B cell (primary cell): ENCODE measurements around the gene SPSB1. TPM values are rescaled to one million over a fixed set of nuclear protein-coding genes. Genes with fewer than 3 reads are reported as not detected.

Source experiments
- ATAC-seq: fragments of 200-7000 bp; cut with Tn5 transposase; one replicate; pipeline ENCODE4 v1.10.0; 2021; ENCODE audit warnings: low read depth, mild to moderate bottlenecking, moderate number of reproducible peaks, moderate library complexity
- CTCF ChIA-PET: fragments of 350-600 bp; sonication (Branson Sonifier 250); formaldehyde crosslinking; loops from one replicate; lab custom pipeline; 2021; ENCODE audit warnings: antibody characterized with exemption, inconsistent platforms; lab: Charles Lee
- POLR2A ChIA-PET: fragments of 350-600 bp; sonication (Branson Sonifier 250); formaldehyde crosslinking; loops from one replicate; lab custom pipeline; 2021; ENCODE audit warnings: antibody characterized with exemption; lab: Charles Lee
- DNase-seq: peaks from one replicate; pipeline ENCODE4 v3.0.0; 2013
- H2AFZ ChIP-seq: 2 replicates; pipeline ENCODE4 v1.6.1; 2012; ENCODE audit warnings: mild to moderate bottlenecking, low read depth, low read length; ENCODE audit not compliant: insufficient read depth, poor library complexity, severe bottlenecking
- H3K27ac ChIP-seq, 2 donors: 1 replicate in 1 of 2; 2 replicates in 1 of 2; pipeline ENCODE4 v1.5.1; 2012 to 2013; ENCODE audit warnings: low read length in 2 of 2, mild to moderate bottlenecking in 2 of 2, moderate library complexity in 1 of 2
- H3K27me3 ChIP-seq, 4 experiments: fragments of 200-600 bp in 1 of 4; sonication (generic) in 1 of 4; replicated peaks in 1 of 4; 1 replicate in 2 of 4; 2 replicates in 2 of 4; pipeline versions ENCODE4 v1.6.1 to v1.7.0; 2013 to 2016; ENCODE audit warnings: low read length in 3 of 4, mild to moderate bottlenecking in 2 of 4, mixed read lengths in 1 of 4, moderate library complexity in 1 of 4; ENCODE audit not compliant: insufficient read depth in 4 of 4, control insufficient read depth in 3 of 4; ENCODE audit errors: control extremely low read depth in 1 of 4
- H3K36me3 ChIP-seq, 2 experiments: replicated peaks in 1 of 2; 1 replicate in 1 of 2; 2 replicates in 1 of 2; pipeline versions ENCODE4 v1.6.1 to v1.7.1; 2013; ENCODE audit warnings: low read length in 1 of 2; ENCODE audit not compliant: insufficient read depth in 2 of 2, control insufficient read depth in 1 of 2; ENCODE audit errors: control extremely low read depth in 1 of 2, extremely low read depth in 1 of 2
- H3K4me1 ChIP-seq, 2 donors: fragments of 200-600 bp in 1 of 2; sonication (generic) in 1 of 2; 1 replicate in 1 of 2; 2 replicates in 1 of 2; pipeline versions ENCODE4 v1.5.1 to v1.6.1; 2013 to 2017; ENCODE audit warnings: low read length in 2 of 2; ENCODE audit not compliant: control insufficient read depth in 2 of 2, insufficient read depth in 2 of 2
- H3K4me2 ChIP-seq: replicated peaks from 2 replicates; pipeline ENCODE3; 2012; ENCODE audit warnings: mild to moderate bottlenecking, low read depth, low read length; ENCODE audit not compliant: poor library complexity, severe bottlenecking
- H3K4me3 ChIP-seq, 5 experiments: fragments of 200-600 bp in 1 of 5; sonication (generic) in 1 of 5; 1 replicate in 3 of 5; 2 replicates in 2 of 5; pipeline versions ENCODE4 v1.5.1 to v1.7.0; 2011 to 2016; ENCODE audit warnings: low read length in 4 of 5, mild to moderate bottlenecking in 4 of 5, low read depth in 2 of 5, control low read depth in 1 of 5, moderate library complexity in 1 of 5; ENCODE audit not compliant: insufficient read depth in 1 of 5; ENCODE audit errors: control extremely low read depth in 1 of 5, extremely low read depth in 1 of 5
- H3K79me2 ChIP-seq: fragments of 200-600 bp; sonication (generic); one replicate; pipeline ENCODE4 v1.6.0; 2016; ENCODE audit warnings: low read length; ENCODE audit not compliant: control insufficient read depth, insufficient read depth
- H3K9ac ChIP-seq: fragments of 200-600 bp; sonication (generic); 2 replicates; pipeline ENCODE4 v1.6.1; 2017; ENCODE audit warnings: mild to moderate bottlenecking, low read length, moderate library complexity
- H3K9me3 ChIP-seq, 3 donors: one replicate each; pipeline versions ENCODE4 v1.6.1 to v1.7.1; 2013; ENCODE audit warnings: low read length in 2 of 3; ENCODE audit not compliant: control insufficient read depth in 2 of 3, insufficient read depth in 1 of 3; ENCODE audit errors: control extremely low read depth in 1 of 3
- H4K20me1 ChIP-seq: 2 replicates; pipeline ENCODE4 v1.6.0; 2012; ENCODE audit warnings: mild to moderate bottlenecking, low read length; ENCODE audit not compliant: insufficient read depth, control insufficient read depth, poor library complexity, severe bottlenecking
- H3K27ac Mint-ChIP-seq: one replicate; pipeline ENCODE4 v1.8.0; 2021; ENCODE audit warnings: mixed read lengths
- H3K27me3 Mint-ChIP-seq: one replicate; pipeline ENCODE4 v1.8.0; 2021; ENCODE audit warnings: mixed read lengths
- H3K4me1 Mint-ChIP-seq: one replicate; pipeline ENCODE4 v1.8.0; 2021; ENCODE audit warnings: mixed read lengths
- H3K4me3 Mint-ChIP-seq: one replicate; pipeline ENCODE4 v1.8.0; 2021; ENCODE audit warnings: mixed read lengths
- H3K9me3 Mint-ChIP-seq: one replicate; pipeline ENCODE4 v1.8.0; 2022; ENCODE audit warnings: mixed read lengths; ENCODE audit not compliant: insufficient read depth
- EZH2 ChIP-seq: IDR thresholded peaks from 2 replicates; pipeline ENCODE4 v1.6.1; 2012; ENCODE audit warnings: borderline replicate concordance, low read depth, mild to moderate bottlenecking, moderate library complexity, low read length; ENCODE audit not compliant: insufficient read depth, poor library complexity, severe bottlenecking
- WGBS: methylation state at CpG from one replicate; pipeline ENCODE4 v1.1.5; 2013; ENCODE audit warnings: missing lambda C conversion rate; ENCODE audit not compliant: insufficient coverage; 5-methylcytosine and 5-hydroxymethylcytosine counted together
- intact Hi-C: fragments of 100-400 bp; cut with micrococcal nuclease; formaldehyde crosslinking; loops from one replicate; pipeline ENCODE4 v1.10.0; 2022
- polyA plus RNA-seq: library from polyadenylated mRNA; depleted of rRNA; stranded (reverse); fragments of >200 nt; gene quantifications from 2 replicates; pipeline ENCODE4 v1.2.3, GENCODE V29; 2012
- total RNA-seq, 2 donors: library from RNA; stranded (reverse); fragments of 120-200 nt in 1 of 2; gene quantifications; 1 replicate in 1 of 2; 2 replicates in 1 of 2; pipeline versions ENCODE4 v1.2.3 to v1.2.4, GENCODE V29; 2013 to 2022
- TF ChIP-seq, protein P1 (sequence below): fragments of 200-600 bp; IDR thresholded peaks from one replicate; pipeline ENCODE4 v1.8.0; 2022; ENCODE audit warnings: antibody characterized with exemption, mild to moderate bottlenecking

Gene SPSB1
- total and polyA plus RNA-seq, 2 donors (not counting 1 experiment from before 2014, with no cell fraction given): 1.7 to 9.4 TPM

- Histone ChIP-seq H2AFZ (no peak overlapping the region), H3K4me1 (peaks cover 57 to 85% of the 10 kb centered on the region in 2 donors), H3K9ac (no peak overlapping the region), H3K4me2 (no peak overlapping the region), H4K20me1 (no peaks in the 10 kb centered on the region), H3K9me3 (peaks cover 0 to 15% (median 6%) of the 10 kb centered on the region in 3 donors), H3K4me3 (no peak overlapping the region), H3K27me3 (no peaks in the 10 kb centered on the region), H3K27ac (no peak overlapping the region), H3K36me3 (no peaks in the 10 kb centered on the region), H3K79me2 (peaks cover 3% of the 10 kb centered on the region)
- no peak for DNase-seq
- Mint-ChIP-seq H3K9me3 (no peaks in the 10 kb centered on the region), H3K27ac (no peak overlapping the region), H3K4me1 (peaks cover 66% of the 10 kb centered on the region), H3K27me3 (no peaks in the 10 kb centered on the region), H3K4me3 (no peak overlapping the region)
- intact Hi-C loops: no loop called here
- ChIA-PET CTCF (interaction anchor here (0.7 to 2.4 kb wide), 4 partner anchors 129 to 190 kb away, joined by 3 to 13 read pairs (median 4); no protein-coding TSS in a partner anchor), POLR2A (no interaction called here)
- TF ChIP-seq, protein P1, sequence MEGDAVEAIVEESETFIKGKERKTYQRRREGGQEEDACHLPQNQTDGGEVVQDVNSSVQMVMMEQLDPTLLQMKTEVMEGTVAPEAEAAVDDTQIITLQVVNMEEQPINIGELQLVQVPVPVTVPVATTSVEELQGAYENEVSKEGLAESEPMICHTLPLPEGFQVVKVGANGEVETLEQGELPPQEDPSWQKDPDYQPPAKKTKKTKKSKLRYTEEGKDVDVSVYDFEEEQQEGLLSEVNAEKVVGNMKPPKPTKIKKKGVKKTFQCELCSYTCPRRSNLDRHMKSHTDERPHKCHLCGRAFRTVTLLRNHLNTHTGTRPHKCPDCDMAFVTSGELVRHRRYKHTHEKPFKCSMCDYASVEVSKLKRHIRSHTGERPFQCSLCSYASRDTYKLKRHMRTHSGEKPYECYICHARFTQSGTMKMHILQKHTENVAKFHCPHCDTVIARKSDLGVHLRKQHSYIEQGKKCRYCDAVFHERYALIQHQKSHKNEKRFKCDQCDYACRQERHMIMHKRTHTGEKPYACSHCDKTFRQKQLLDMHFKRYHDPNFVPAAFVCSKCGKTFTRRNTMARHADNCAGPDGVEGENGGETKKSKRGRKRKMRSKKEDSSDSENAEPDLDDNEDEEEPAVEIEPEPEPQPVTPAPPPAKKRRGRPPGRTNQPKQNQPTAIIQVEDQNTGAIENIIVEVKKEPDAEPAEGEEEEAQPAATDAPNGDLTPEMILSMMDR: no peak
- TF ChIP-seq EZH2: no peak
- 33% methylated on average over 2 of the region's 7 CpGs for WGBS
- peak; percentile 22 for ATAC-seq
Observed at GRCh38 chr1:9418851-9419250, 126.2 kb downstream of the SPSB1 start.

Other genes with a start within 250 kb of the SPSB1 start
- 28.8 and 29.5 TPM in 2 replicates for gene SLC2A5, start 223.3 kb upstream of the SPSB1 start, total RNA-seq
- 16.7 and 19.9 TPM in 2 replicates for gene SLC2A5, start 223.3 kb upstream of the SPSB1 start, polyA plus RNA-seq
- gene GPR157, start 163.8 kb upstream of the SPSB1 start, total RNA-seq: 19.9 and 21.2 TPM in 2 replicates
- 1.3 and 2.0 TPM in 2 replicates for gene GPR157, start 163.8 kb upstream of the SPSB1 start, polyA plus RNA-seq
- 30.2 and 31.4 TPM in 2 replicates for gene H6PD, start 58.1 kb upstream of the SPSB1 start, total RNA-seq
- 9.6 and 11.3 TPM in 2 replicates for gene H6PD, start 58.1 kb upstream of the SPSB1 start, polyA plus RNA-seq
- 5.0 and 5.9 TPM in 2 replicates for gene SLC25A33, start 246.6 kb downstream of the SPSB1 start, total RNA-seq
- 2.3 and 7.2 TPM in 2 replicates for gene SLC25A33, start 246.6 kb downstream of the SPSB1 start, polyA plus RNA-seq